T-cell (primary cell): ENCODE data around the gene CCNB3. TPM values are rescaled to one million over a fixed set of nuclear protein-coding genes. Genes with fewer than 3 reads are reported as not detected.

Experiments
- ATAC-seq, 4 experiments: fragments of 200-7000 bp in 3 of 4; fragments of 150-1000 bp in 1 of 4; cut with Tn5 transposase; replicated peaks in 1 of 4; 1 replicate in 3 of 4; 2 replicates in 1 of 4; pipeline ENCODE4 v1.10.0; 2021; ENCODE audit warnings: moderate library complexity in 3 of 4, mild to moderate bottlenecking in 2 of 4, moderate number of reproducible peaks in 1 of 4
- CTCF ChIA-PET, 2 donors: fragments of 300-600 bp; sonication (Branson Sonifier 250); formaldehyde crosslinking; loops; one replicate each; lab custom pipeline; 2022; ENCODE audit warnings: antibody characterized with exemption in 2 of 2; lab: Charles Lee
- POLR2A ChIA-PET, 2 donors: fragments of 300-600 bp; sonication (Branson Sonifier 250); formaldehyde crosslinking; loops; one replicate each; lab custom pipeline; 2022; ENCODE audit warnings: antibody characterized with exemption in 2 of 2; lab: Charles Lee
- DNase-seq, 35 experiments: peaks; one replicate each; pipeline versions ENCODE4 v3.0.0 to v3.0.0-alpha.2; 2013 to 2023
- H3K27ac ChIP-seq: one replicate; pipeline ENCODE4 v1.5.1; 2013; ENCODE audit warnings: low read length
- H3K27me3 ChIP-seq, 2 experiments: replicated peaks in 1 of 2; 1 replicate in 1 of 2; 2 replicates in 1 of 2; pipeline versions ENCODE4 v1.6.1 to v1.7.0; 2013; ENCODE audit warnings: low read length in 1 of 2, mixed read lengths in 1 of 2; ENCODE audit not compliant: control insufficient read depth in 2 of 2, insufficient read depth in 2 of 2; ENCODE audit errors: extremely low read depth in 1 of 2
- H3K36me3 ChIP-seq, 2 donors: 1 replicate in 1 of 2; 2 replicates in 1 of 2; pipeline versions ENCODE4 v1.6.1 to v1.7.0; 2013; ENCODE audit warnings: low read length in 1 of 2; ENCODE audit not compliant: control insufficient read depth in 2 of 2, insufficient read depth in 1 of 2; ENCODE audit errors: extremely low read depth in 1 of 2
- H3K4me1 ChIP-seq, 2 experiments: 1 replicate in 1 of 2; 2 replicates in 1 of 2; pipeline versions ENCODE4 v1.6.1 to v1.7.0; 2013; ENCODE audit warnings: low read length in 2 of 2, mixed read lengths in 1 of 2; ENCODE audit not compliant: insufficient read depth in 2 of 2, control insufficient read depth in 1 of 2; ENCODE audit errors: extremely low read depth in 1 of 2
- H3K4me3 ChIP-seq, 2 donors: 1 replicate in 1 of 2; 2 replicates in 1 of 2; pipeline versions ENCODE4 v1.5.1 to v1.7.0; 2013; ENCODE audit warnings: mild to moderate bottlenecking in 2 of 2, low read length in 1 of 2, moderate library complexity in 1 of 2; ENCODE audit not compliant: control insufficient read depth in 1 of 2; ENCODE audit errors: extremely low read depth in 1 of 2
- H3K9me3 ChIP-seq: 2 replicates; pipeline ENCODE4 v1.7.0; 2013
- H3K27ac Mint-ChIP-seq, 2 donors: one replicate each; pipeline ENCODE4 v1.8.0; 2020 to 2021; ENCODE audit warnings: mild to moderate bottlenecking in 2 of 2, mixed read lengths in 2 of 2
- H3K27me3 Mint-ChIP-seq, 2 donors: one replicate each; pipeline ENCODE4 v1.8.0; 2021 to 2022; ENCODE audit warnings: mixed read lengths in 2 of 2
- H3K36me3 Mint-ChIP-seq: one replicate; pipeline ENCODE4 v1.8.0; 2021; ENCODE audit warnings: mixed read lengths
- H3K4me1 Mint-ChIP-seq, 3 donors: one replicate each; pipeline ENCODE4 v1.8.0; 2020 to 2022; ENCODE audit warnings: mixed read lengths in 3 of 3, mild to moderate bottlenecking in 1 of 3
- H3K4me3 Mint-ChIP-seq, 3 donors: one replicate each; pipeline ENCODE4 v1.8.0; 2020 to 2022; ENCODE audit warnings: mild to moderate bottlenecking in 3 of 3, mixed read lengths in 3 of 3, moderate library complexity in 3 of 3
- H3K9me3 Mint-ChIP-seq, 3 donors: one replicate each; pipeline ENCODE4 v1.8.0; 2020 to 2022; ENCODE audit warnings: mixed read lengths in 3 of 3
- WGBS: methylation state at CpG from one replicate; pipeline ENCODE4 v1.1.5; 2013; ENCODE audit warnings: missing lambda C conversion rate; ENCODE audit not compliant: insufficient coverage; 5-methylcytosine and 5-hydroxymethylcytosine counted together
- total RNA-seq, 35 experiments: library from RNA in 6 of 35; stranded (reverse) in 6 of 35; fragments of 120-200 nt in 1 of 35; gene quantifications; one replicate each; pipeline versions ENCODE4 v1.2.1 to v1.2.4 and lab custom pipeline; 2013 to 2026

CCNB3 gene
- total RNA-seq, 5 donors from 2014 or later (not counting 1 experiment from before 2014, with no cell fraction given): 0.07 to 0.47 (median 0.41) TPM; not detected in 2

- no peaks in the 10 kb centered on the region for H3K9me3 Mint-ChIP-seq
- Histone ChIP-seq H3K4me3 (no peak overlapping the region), H3K4me1 (no peaks in the 10 kb centered on the region), H3K27me3 (no peaks in the 10 kb centered on the region), H3K9me3 (no peaks in the 10 kb centered on the region), H3K36me3 (no peaks in the 10 kb centered on the region), H3K27ac (no peak overlapping the region)
- no peaks in the 10 kb centered on the region for H3K4me1 Mint-ChIP-seq
- peaks cover 0 to 19% of the 10 kb centered on the region in 2 donors for H3K27me3 Mint-ChIP-seq
- ChIA-PET POLR2A (no interaction called here), CTCF (no interaction called here)
- no peak for DNase-seq
- WGBS: no CpG with 5 or more reads among the region's 2 CpGs
- no peak overlapping the region for H3K27ac Mint-ChIP-seq
- no peak overlapping the region for H3K4me3 Mint-ChIP-seq
- no peak for ATAC-seq
- no peaks in the 10 kb centered on the region for H3K36me3 Mint-ChIP-seq
Measured at GRCh38 chrX:50386520-50386919, 182.0 kb downstream of the CCNB3 start.

- no peaks in the 10 kb centered on the region for H3K9me3 ChIP-seq
- no peaks in the 10 kb centered on the region for H3K9me3 Mint-ChIP-seq
- H3K27ac Mint-ChIP-seq: no peak overlapping the region
- H3K4me3 Mint-ChIP-seq: no peak overlapping the region
- no peak overlapping the region for H3K4me3 ChIP-seq
- H3K36me3 ChIP-seq: no peaks in the 10 kb centered on the region
- DNase-seq (no peak), ATAC-seq (no peak)
- no peaks in the 10 kb centered on the region for H3K36me3 Mint-ChIP-seq
- H3K27me3 ChIP-seq: no peaks in the 10 kb centered on the region
- peaks cover 6 to 29% of the 10 kb centered on the region in 2 donors for H3K27me3 Mint-ChIP-seq
- no peaks in the 10 kb centered on the region for H3K4me1 Mint-ChIP-seq
- no peaks in the 10 kb centered on the region for H3K4me1 ChIP-seq
- ChIA-PET POLR2A (interaction anchor here in 1 of 2 donors (0.5 to 0.6 kb wide), 2 partner anchors 41 to 260 kb away, joined by 3 read pairs; no protein-coding TSS in a partner anchor), CTCF (no interaction called here)
- no peak overlapping the region for H3K27ac ChIP-seq
- WGBS: 17% methylated on average over 1 of the region's 2 CpGs
Measured at GRCh38 chrX:50393902-50394301, 189.3 kb downstream of the CCNB3 start.

Other genes with a start within 250 kb of the CCNB3 start
- gene AKAP4, start 3.8 kb upstream of the CCNB3 start, total RNA-seq: not detected